GM13977 (cell line): Measurements from ENCODE around the gene PDE4D.

Experiments used
- DNase-seq: peaks from one replicate; pipeline ENCODE4 v3.0.0; 2012; ENCODE audit warnings: low spot score
- CTCF ChIP-seq: IDR thresholded peaks from 2 replicates; pipeline ENCODE4 v1.5.1; 2012; ENCODE audit warnings: mild to moderate bottlenecking, control low read depth; ENCODE audit not compliant: insufficient read depth; ENCODE audit errors: extremely low read depth, missing control alignments
- in situ Hi-C: fragments of 300-500 bp; cut with MboI; formaldehyde crosslinking; loops from one replicate; pipeline ENCODE4 v1.12.0; 2022; ENCODE audit warnings: low sequenced_read_pairs, low pct_unique_long_range_greater_than_20kb, mixed read lengths, inconsistent platforms; ENCODE audit not compliant: unreplicated experiment

PDE4D gene

DNA sequence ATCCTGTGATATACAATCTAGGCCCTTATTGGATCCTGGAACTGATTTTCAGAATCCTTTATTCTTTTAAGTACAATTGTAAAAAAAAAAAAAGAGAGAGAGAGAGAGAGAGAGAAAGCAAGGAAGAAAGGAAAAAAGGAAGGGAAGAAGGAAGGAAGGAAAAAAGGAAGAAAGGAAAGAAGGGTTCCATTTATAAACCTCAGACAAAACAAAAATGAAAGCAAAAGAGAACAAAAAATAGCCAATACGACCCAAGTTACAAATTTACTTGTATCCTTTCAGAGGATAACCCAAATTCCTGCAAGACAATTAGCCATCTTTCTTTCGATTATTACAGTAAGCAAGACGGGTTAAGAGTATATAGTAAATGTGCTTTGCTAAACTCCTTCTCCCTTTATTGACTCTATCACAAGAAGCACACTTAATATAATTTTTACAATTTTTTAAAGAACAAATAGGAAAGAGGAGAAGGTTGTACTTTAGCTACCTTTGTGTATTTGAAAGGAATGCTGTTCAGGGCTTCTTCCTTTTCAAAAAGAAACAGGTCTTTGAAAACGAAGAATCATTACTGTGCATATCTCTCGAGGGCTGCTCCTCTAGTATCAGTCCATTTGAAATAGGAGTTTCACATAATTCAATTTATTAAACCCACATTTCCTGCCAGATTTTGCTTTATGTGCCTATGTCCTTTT lies 767.4 kb downstream of the PDE4D start:
- TF ChIP-seq CTCF: no peak
- in situ Hi-C loops: no loop called here

DNA sequence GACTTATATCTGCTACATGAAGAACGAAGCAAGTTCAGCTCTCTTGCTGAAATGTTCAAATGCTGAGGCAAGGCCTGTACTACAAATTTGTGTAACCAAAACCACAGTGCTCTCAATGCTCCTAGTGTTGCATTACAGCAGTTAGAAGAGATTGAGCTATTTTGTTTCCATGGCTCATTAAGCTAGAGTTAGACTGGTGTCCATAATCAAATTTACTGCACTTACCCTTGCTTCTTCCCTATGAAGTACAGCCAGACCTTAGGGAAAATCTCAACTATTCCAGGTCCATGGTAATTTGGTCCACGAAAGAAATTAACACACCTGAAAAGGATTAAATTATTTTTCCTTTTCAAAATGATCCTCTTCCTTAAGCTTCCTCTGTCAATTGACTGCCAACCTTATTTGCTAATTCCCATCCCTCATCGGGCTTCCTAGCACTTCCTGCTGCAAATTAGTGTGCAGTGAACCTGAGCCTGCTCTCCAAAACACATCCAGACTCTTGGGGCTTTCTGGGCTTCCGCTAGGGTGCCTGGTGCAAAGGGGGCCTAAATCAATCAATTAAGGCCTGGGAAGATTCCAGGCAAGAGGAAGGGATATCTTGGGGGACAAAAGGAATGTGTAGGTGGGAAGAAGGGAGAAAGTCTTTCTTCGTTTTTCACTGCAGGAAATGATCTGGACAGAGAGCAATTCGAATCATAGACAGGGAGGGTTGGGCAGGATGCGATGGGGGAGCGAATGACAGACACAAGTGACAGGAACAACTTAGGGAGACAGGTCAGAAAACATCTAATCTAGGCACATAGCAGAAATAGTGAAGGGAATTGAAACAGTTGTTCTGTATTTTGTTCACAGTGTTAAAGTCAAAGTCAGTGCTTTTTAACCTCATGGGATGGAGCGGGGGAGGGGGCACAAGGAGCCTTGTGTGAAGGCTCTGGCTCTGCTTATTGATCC lies 768.2 kb downstream of the PDE4D start:
- in situ Hi-C loops: no loop called here

More for the DNA sequence above, 767.4 kb downstream of the PDE4D start:
- DNase-seq: no peak

DNA sequence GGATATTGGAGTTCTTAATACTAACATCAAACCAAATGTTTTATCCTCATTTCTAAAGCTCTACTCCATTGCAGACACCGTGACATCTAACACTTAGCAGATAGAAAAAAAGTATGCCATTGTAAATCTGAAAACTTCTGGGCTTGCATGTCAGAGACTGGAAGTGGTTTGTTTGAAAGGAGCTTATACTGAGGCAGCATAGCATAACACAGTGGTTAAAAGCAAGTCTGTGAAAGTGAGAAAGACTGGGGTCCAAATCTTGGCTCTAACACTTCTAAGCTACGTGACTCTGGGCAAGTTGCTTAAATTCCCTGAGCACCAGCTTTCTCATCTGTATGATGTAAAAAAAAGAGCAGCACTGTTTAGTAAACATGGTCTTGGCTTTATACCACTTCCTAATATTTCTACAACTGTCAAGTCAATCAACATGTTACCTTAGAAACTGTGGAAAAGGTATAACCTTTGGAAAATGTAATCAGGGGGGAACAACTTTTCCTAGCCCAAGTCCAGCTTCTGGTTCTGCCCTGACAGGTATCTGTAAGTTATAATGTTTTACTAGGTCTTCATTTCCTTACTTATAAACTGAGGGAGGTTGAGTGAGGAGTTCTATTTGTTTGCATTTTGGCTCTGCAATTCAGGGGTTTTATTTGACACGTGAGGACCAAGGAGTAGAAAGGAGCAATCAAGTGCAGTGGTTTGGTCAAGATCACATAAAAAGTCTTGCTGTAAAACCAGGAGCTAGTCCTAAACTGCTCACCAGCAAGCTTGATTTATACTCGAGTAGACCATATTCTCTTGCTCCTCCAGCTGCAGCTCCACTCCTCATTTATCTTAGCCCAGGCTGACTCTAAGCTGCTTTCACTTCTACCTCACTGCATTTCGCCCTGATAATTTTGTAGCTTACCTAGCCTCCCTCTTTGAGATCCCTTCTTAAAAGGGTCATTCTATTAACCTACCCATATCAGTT lies 769.6 kb downstream of the PDE4D start:
- DNase-seq: no peak
- no peak for TF ChIP-seq CTCF
- in situ Hi-C loops: no loop called here

More for the DNA sequence above, 768.2 kb downstream of the PDE4D start:
- no peak for TF ChIP-seq CTCF
- DNase-seq: no peak

DNA sequence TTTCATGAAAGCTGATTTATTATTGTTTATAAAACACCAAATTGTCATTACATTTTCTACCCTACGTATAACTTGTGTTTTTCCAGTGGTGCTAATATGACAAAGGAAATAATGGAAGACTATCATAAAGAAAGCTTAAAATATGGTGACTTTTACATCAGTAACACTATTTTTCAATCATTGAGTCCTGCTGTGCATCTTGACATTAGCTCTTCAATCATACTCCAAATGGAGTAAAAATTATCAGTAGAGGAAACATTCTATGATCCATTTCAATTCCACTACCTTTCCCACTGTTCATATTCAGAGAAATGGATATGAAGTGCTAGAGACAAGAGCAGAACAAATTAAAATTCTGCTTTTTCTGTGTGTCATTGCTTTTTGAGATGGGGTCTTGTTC lies 774.0 kb downstream of the PDE4D start:
- TF ChIP-seq CTCF: no peak
- in situ Hi-C loops: no loop called here

GRCh38 chr5:59117320-59117719 lies 776.2 kb downstream of the PDE4D start:
- TF ChIP-seq CTCF: no peak
- no peak for DNase-seq
- in situ Hi-C loops: no loop called here

More for the DNA sequence above, 774.0 kb downstream of the PDE4D start:
- no peak for DNase-seq

GRCh38 chr5:59116231-59116865 lies 777.2 kb downstream of the PDE4D start:
- in situ Hi-C loops: no loop called here
- no peak for TF ChIP-seq CTCF
- no peak for DNase-seq
